K562 (cell line): ENCODE measurements around the gene ZSWIM8. TPM values are rescaled to one million over a fixed set of nuclear protein-coding genes. Genes with fewer than 3 reads are reported as not detected.

Experiments
- ATAC-seq: fragments of 200-7000 bp; cut with Tn5 transposase; 3 replicates; pipeline ENCODE4 v1.9.1; 2020; ENCODE audit warnings: moderate library complexity
- BruUV-seq: library from RNA; stranded (reverse); fragments of 400-500 nt; replicated peaks from 2 replicates; lab custom pipeline; 2021; lab: Mats Ljungman, UMichigan
- CTCF ChIA-PET: fragments of 300-600 bp; formaldehyde crosslinking; extraction: SDS; loops from one replicate; lab custom pipeline; 2021; ENCODE audit warnings: low intra/inter-chr PET ratio; lab: Yijun Ruan, JAX
- POLR2A ChIA-PET: fragments of 300-600, 350-650 bp; sonication (Branson Sonifier 250); formaldehyde crosslinking; extraction: SDS; loops from one replicate; lab custom pipeline; 2021; ENCODE audit warnings: antibody characterized with exemption, inconsistent platforms; lab: Yijun Ruan, JAX
- DNase-seq, 4 experiments: peaks; one replicate each; pipeline versions ENCODE4 v3.0.0 to v3.0.0-alpha.2; 2011 to 2018; ENCODE audit warnings: low spot score in 3 of 4, mixed read lengths in 3 of 4; ENCODE audit errors: extremely low read depth in 1 of 4
- FAIRE-seq: peaks from 2 replicates; lab custom pipeline; 2011; peaks lifted over from hg19 to GRCh38; lab: Jason Lieb, UNC
- H2AFZ ChIP-seq: 2 replicates; pipeline ENCODE4 v1.6.0; 2011; ENCODE audit warnings: low read depth, low read length, control low read depth, inconsistent platforms
- H3K27ac ChIP-seq: fragments of 200-600 bp; 3 replicates; pipeline ENCODE4 v1.8.0; 2011; ENCODE audit warnings: low read depth, mild to moderate bottlenecking, control low read depth, inconsistent platforms, low read length, moderate library complexity, mixed read lengths; ENCODE audit errors: extremely low read depth
- H3K27me3 ChIP-seq, 2 experiments: fragments of 300-600 bp in 1 of 2; 2 replicates in 1 of 2; 3 replicates in 1 of 2; pipeline versions ENCODE4 v1.6.0 to v1.8.0; 2011; ENCODE audit warnings: inconsistent platforms in 2 of 2, low read length in 2 of 2, mild to moderate bottlenecking in 1 of 2, mixed read lengths in 1 of 2, moderate library complexity in 1 of 2; ENCODE audit not compliant: control insufficient read depth in 2 of 2, insufficient read depth in 2 of 2
- H3K36me3 ChIP-seq: fragments of 300-600 bp; 3 replicates; pipeline ENCODE4 v1.8.0; 2011; ENCODE audit warnings: mild to moderate bottlenecking, low read length, inconsistent platforms; ENCODE audit not compliant: control insufficient read depth, insufficient read depth
- H3K4me1 ChIP-seq, 2 experiments: fragments of 200-600 bp in 1 of 2; replicated peaks in 1 of 2; 2 replicates in 1 of 2; 3 replicates in 1 of 2; pipeline versions ENCODE4 v1.5.1 to v1.8.0; 2011; ENCODE audit warnings: inconsistent platforms in 2 of 2, low read length in 2 of 2, mild to moderate bottlenecking in 1 of 2, mixed read lengths in 1 of 2, moderate library complexity in 1 of 2; ENCODE audit not compliant: control insufficient read depth in 2 of 2, insufficient read depth in 2 of 2
- H3K4me2 ChIP-seq: 2 replicates; pipeline ENCODE4 v1.6.1; 2011; ENCODE audit warnings: low read length, control low read depth, inconsistent platforms, mixed read lengths; ENCODE audit not compliant: insufficient read depth
- H3K4me3 ChIP-seq: fragments of 200-600 bp; sonication (generic), shearing (Covaris generic); 2 replicates; pipeline ENCODE4 v1.5.1; 2016; ENCODE audit warnings: control low read depth, inconsistent platforms
- H3K79me2 ChIP-seq: fragments of 200-600 bp; 3 replicates; pipeline ENCODE4 v1.8.0; 2011; ENCODE audit warnings: low read length, inconsistent platforms; ENCODE audit not compliant: control insufficient read depth, insufficient read depth
- H3K9ac ChIP-seq, 2 experiments: 2 replicates each; pipeline versions ENCODE4 v1.6.0 to v1.6.1; 2011; ENCODE audit warnings: low read depth in 2 of 2, low read length in 2 of 2, control low read depth in 1 of 2, inconsistent platforms in 1 of 2, mild to moderate bottlenecking in 1 of 2, mixed read lengths in 1 of 2; ENCODE audit not compliant: insufficient read depth in 1 of 2
- H3K9me1 ChIP-seq: one replicate; pipeline ENCODE4 v1.6.0; 2011; ENCODE audit warnings: inconsistent platforms, mild to moderate bottlenecking, low read length, moderate library complexity; ENCODE audit not compliant: control insufficient read depth, insufficient read depth
- H3K9me3 ChIP-seq: replicated peaks from 2 replicates; pipeline ENCODE4 v1.5.1; 2011; ENCODE audit warnings: low read depth, low read length, inconsistent platforms; ENCODE audit not compliant: control insufficient read depth, insufficient read depth
- H4K20me1 ChIP-seq: replicated peaks from 2 replicates; pipeline ENCODE4 v1.6.1; 2011; ENCODE audit warnings: low read length, inconsistent platforms, mixed read lengths; ENCODE audit not compliant: control insufficient read depth, insufficient read depth
- CAMTA2 ChIP-seq: fragments of 250-450 bp; sonication (Bioruptor Pico); conservative IDR thresholded peaks from 2 replicates; pipeline ENCODE4 v1.5.1; 2022
- DACH1 ChIP-seq: fragments of 450-650 bp; IDR thresholded peaks from 2 replicates; pipeline ENCODE4 v1.6.1; 2018; ENCODE audit not compliant: partially characterized antibody
- GATAD2A ChIP-seq: fragments of 450-650 bp; IDR thresholded peaks from 2 replicates; pipeline ENCODE4 v1.6.1; 2017
- GTF2E2 ChIP-seq: fragments of 200-800 bp; sonication (Bioruptor generic); IDR thresholded peaks from 2 replicates; pipeline ENCODE4 v1.6.1; 2016; ENCODE audit warnings: missing genetic modification characterization, missing compliant biosample characterization
- HCFC1 ChIP-seq: IDR thresholded peaks from 2 replicates; pipeline ENCODE4 v1.6.1; 2012; ENCODE audit warnings: low read depth, low read length, improper control_type of control experiment
- LCOR ChIP-seq: sonication (generic); formaldehyde crosslinking; IDR thresholded peaks from 2 replicates; pipeline ENCODE4 v1.8.0; 2022; ENCODE audit warnings: mild to moderate bottlenecking, missing genetic modification reagents
- MCM5 ChIP-seq: fragments of 450-650 bp; IDR thresholded peaks from 2 replicates; pipeline ENCODE4 v1.6.1; 2016; ENCODE audit warnings: low read depth
- NR2C1 ChIP-seq, 2 experiments: fragments of 450-650 bp; IDR thresholded peaks; 2 replicates each; pipeline ENCODE4 v1.6.1; 2017; ENCODE audit warnings: mild to moderate bottlenecking in 2 of 2, antibody characterized with exemption in 1 of 2, inconsistent platforms in 1 of 2, missing compliant biosample characterization in 1 of 2, missing genetic modification characterization in 1 of 2
- POLR2A ChIP-seq: fragments of 450-650 bp; conservative IDR thresholded peaks from 2 replicates; pipeline ENCODE4 v1.6.1; 2016
- POU5F1 ChIP-seq: fragments of 150-350 bp; IDR thresholded peaks from 2 replicates; pipeline ENCODE4 v1.6.1; 2014; ENCODE audit warnings: borderline replicate concordance, low read length, low read depth, mild to moderate bottlenecking; ENCODE audit not compliant: partially characterized antibody
- RB1 ChIP-seq: fragments of 450-650 bp; IDR thresholded peaks from 2 replicates; pipeline ENCODE4 v1.6.1; 2017; ENCODE audit warnings: low read depth, mild to moderate bottlenecking
- RNF2 ChIP-seq: sonication (generic); IDR thresholded peaks from 2 replicates; pipeline ENCODE4 v1.6.1; 2016
- SMARCC2 ChIP-seq: fragments of 450-650 bp; IDR thresholded peaks from 2 replicates; pipeline ENCODE4 v1.6.1; 2017; ENCODE audit warnings: antibody characterized with exemption, moderate library complexity, mild to moderate bottlenecking, low read depth
- SREBF1 ChIP-seq: fragments of 150-350 bp; IDR thresholded peaks from 2 replicates; pipeline ENCODE4 v1.6.1; 2014; ENCODE audit warnings: antibody characterized with exemption, low read depth, low read length, borderline replicate concordance
- TAF9B ChIP-seq: fragments of 450-650 bp; IDR thresholded peaks from 2 replicates; pipeline ENCODE4 v1.6.1; 2018; ENCODE audit warnings: mild to moderate bottlenecking; ENCODE audit not compliant: partially characterized antibody
- WHSC1 ChIP-seq: IDR thresholded peaks from one replicate; pipeline ENCODE4 v1.6.1; 2012; ENCODE audit warnings: low read length, control low read depth, inconsistent platforms
- XRCC5 ChIP-seq: fragments of 200-400 bp; formaldehyde crosslinking; IDR thresholded peaks from 2 replicates; pipeline ENCODE4 v1.6.1; 2017; ENCODE audit warnings: low read depth, mild to moderate bottlenecking, low read length
- ZBTB7A ChIP-seq: IDR thresholded peaks from 2 replicates; pipeline ENCODE4 v1.6.1; 2011; ENCODE audit warnings: low read depth, mild to moderate bottlenecking, low read length, moderate library complexity, borderline replicate concordance; ENCODE audit not compliant: control insufficient read depth
- ZFX ChIP-seq: sonication (generic); formaldehyde crosslinking; IDR thresholded peaks from 2 replicates; pipeline ENCODE4 v1.8.0; 2022; ENCODE audit warnings: mild to moderate bottlenecking, missing genetic modification reagents, moderate library complexity
- ZNF232 ChIP-seq: sonication (generic); formaldehyde crosslinking; IDR thresholded peaks from 2 replicates; pipeline ENCODE4 v1.8.0; 2022; ENCODE audit warnings: mild to moderate bottlenecking, missing genetic modification reagents
- ZNF408 ChIP-seq: fragments of 250-450 bp; sonication (Bioruptor Pico); IDR thresholded peaks from 2 replicates; pipeline ENCODE4 v1.4.0; 2020; ENCODE audit warnings: low read depth, mild to moderate bottlenecking, moderate library complexity
- ZNF75A ChIP-seq: fragments of 450-650 bp; formaldehyde crosslinking; IDR thresholded peaks from 2 replicates; pipeline ENCODE4 v1.4.0; 2020; ENCODE audit warnings: mild to moderate bottlenecking
- ZNF830 ChIP-seq: fragments of 250-450 bp; sonication (Bioruptor Pico); IDR thresholded peaks from 2 replicates; pipeline ENCODE4 v1.5.0; 2021; ENCODE audit warnings: mild to moderate bottlenecking
- WGBS: fragments of 100-300 bp; shearing (Covaris generic); methylation state at CpG from one replicate; pipeline ENCODE4 v1.1.6; 2016; ENCODE audit warnings: low coverage, mixed read lengths; ENCODE audit not compliant: insufficient coverage; ENCODE audit errors: missing lambda C conversion rate; 5-methylcytosine and 5-hydroxymethylcytosine counted together
- in situ Hi-C: fragments of 300-500 bp; cut with MboI; formaldehyde crosslinking; loops from 4 replicates; pipeline ENCODE4 v1.15.0; 2018; ENCODE audit warnings: inconsistent platforms, mixed read lengths
- intact Hi-C: fragments of 100-400 bp; cut with micrococcal nuclease; formaldehyde crosslinking; loops from 2 replicates; pipeline ENCODE4 v1.14.2; 2022
- polyA plus RNA-seq, 8 experiments: library from polyadenylated mRNA; depleted of rRNA in 4 of 8; stranded (reverse) in 5 of 8; unstranded in 3 of 8; fragments of >200 nt; fragmentation: Nextera tagmentation in 2 of 8; fragmentation: Illumina TruSeq in 1 of 8; extraction: Ambion mirVana in 2 of 8; extraction: Trizol in 1 of 8; gene quantifications; 2 replicates each; pipeline versions ENCODE4 v1.2.1 to v1.2.3, GENCODE V29; 2011 to 2014; ENCODE audit warnings: inconsistent platforms in 1 of 8, missing spikeins in 1 of 8
- total RNA-seq, 7 experiments: library from RNA; depleted of rRNA in 6 of 7; stranded (reverse); fragments of >200 nt in 6 of 7; fragmentation: Illumina TruSeq in 2 of 7; extraction: Trizol in 2 of 7; gene quantifications; 2 replicates each; pipeline versions ENCODE4 v1.2.1 to v1.2.3, GENCODE V29; 2011 to 2021; ENCODE audit warnings: low replicate concordance in 1 of 7
- TF ChIP-seq, protein P1 (sequence below): sonication (generic); formaldehyde crosslinking; IDR thresholded peaks from 2 replicates; pipeline ENCODE4 v1.8.0; 2022; ENCODE audit warnings: mild to moderate bottlenecking, missing genetic modification reagents

ZSWIM8 gene
- total and polyA plus RNA-seq, 9 of the 15 experiments (the other 6 are each of a cell fraction or from before 2014, with no cell fraction given), result 5.6 to 47.8 (median 26.7) TPM

DNA sequence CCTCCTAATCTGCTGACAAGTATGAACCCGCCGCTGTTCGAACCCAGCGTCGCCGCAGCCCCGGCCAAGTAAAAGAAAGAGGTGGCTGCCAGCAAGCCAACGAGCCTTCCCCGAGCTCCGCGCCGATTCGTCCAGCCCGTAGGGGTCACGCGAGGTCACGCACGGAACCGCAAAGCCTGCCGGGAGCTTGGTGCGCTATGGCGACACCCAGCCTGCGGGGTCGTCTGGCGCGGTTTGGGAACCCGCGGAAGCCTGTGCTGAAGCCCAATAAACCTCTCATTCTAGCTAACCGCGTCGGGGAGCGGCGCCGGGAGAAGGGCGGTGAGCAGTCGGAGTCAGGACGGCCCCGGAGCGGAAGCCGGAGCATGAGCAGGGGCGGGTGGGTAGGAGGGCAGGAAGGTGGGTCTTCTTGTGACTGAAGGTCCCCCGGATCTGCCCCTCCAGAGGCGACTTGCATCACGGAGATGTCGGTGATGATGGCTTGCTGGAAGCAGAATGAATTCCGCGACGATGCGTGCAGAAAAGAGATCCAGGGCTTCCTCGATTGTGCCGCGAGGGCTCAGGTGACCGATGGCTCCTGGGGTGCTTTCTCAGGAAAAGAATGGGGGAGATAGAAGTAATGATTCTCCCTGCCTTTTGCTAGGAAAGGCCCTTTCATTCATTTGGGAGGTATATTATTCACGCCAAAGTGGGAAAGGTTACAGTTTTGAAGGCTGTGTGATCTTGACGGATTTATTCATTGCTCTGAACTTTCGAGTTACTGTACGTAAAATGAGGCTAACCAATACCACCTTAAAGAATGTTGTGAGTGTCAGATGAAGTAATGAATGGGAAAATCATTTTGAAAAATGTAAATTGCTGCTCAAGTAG, 3.3 kb upstream of the ZSWIM8 start, which contains the start of gene CHCHD1:
Gene CHCHD1 (plus strand): TSS at position 170 of the 870 bp plus-strand sequence. CDS start 28 bp downstream, at position 198.
- no peaks in the 10 kb centered on the region for H3K9me1 ChIP-seq
- FAIRE-seq (peak; percentile 88), ATAC-seq (peak; percentile 82), DNase-seq (peak; percentile 88 to 98 (median 92))
- POLR2A ChIA-PET, result interaction anchor here (0.6 to 6.7 kb wide), 21 partner anchors 11 to 340 kb away, joined by 3 to 113 read pairs (median 4); a partner anchor contains a TSS
- WGBS, result under 1% methylated on average over 54 of the region's 57 CpGs
- peak within 1 kb of the TSS; percentile 81 for H3K4me3 ChIP-seq
- BruUV-seq, result no TSS peak
- H3K9me3 ChIP-seq, result no peaks in the 10 kb centered on the region
- intact Hi-C loops, result loop anchor here (10.0 kb wide), 1 partner anchor 323 kb away; no protein-coding TSS in a partner anchor
- peak within 1 kb of the TSS; percentile 92 for H3K27ac ChIP-seq
- H3K9ac ChIP-seq, result peak within 1 kb of the TSS; percentile 95 to 96
- H3K79me2 ChIP-seq, result peaks cover 86% of the 10 kb centered on the region
- in situ Hi-C loops, result no loop called here
- H3K27me3 ChIP-seq, result no peaks in the 10 kb centered on the region
- H2AFZ ChIP-seq, result peak within 1 kb of the TSS; percentile 94
- peak within 1 kb of the TSS; percentile 96 for H3K4me2 ChIP-seq
- H3K4me1 ChIP-seq, result peaks cover 17 to 34% of the 10 kb centered on the region in 2 experiments
- H4K20me1 ChIP-seq, result no peaks in the 10 kb centered on the region; the same call in 1 of the 2 replicates
- CTCF ChIA-PET, result no interaction called here
- H3K36me3 ChIP-seq, result peaks cover 39% of the 10 kb centered on the region
- TF ChIP-seq, protein P1, sequence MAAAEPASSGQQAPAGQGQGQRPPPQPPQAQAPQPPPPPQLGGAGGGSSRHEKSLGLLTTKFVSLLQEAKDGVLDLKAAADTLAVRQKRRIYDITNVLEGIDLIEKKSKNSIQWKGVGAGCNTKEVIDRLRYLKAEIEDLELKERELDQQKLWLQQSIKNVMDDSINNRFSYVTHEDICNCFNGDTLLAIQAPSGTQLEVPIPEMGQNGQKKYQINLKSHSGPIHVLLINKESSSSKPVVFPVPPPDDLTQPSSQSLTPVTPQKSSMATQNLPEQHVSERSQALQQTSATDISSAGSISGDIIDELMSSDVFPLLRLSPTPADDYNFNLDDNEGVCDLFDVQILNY, result 0 out of 2 replicates have a peak, but pooled peaks have one; percentile 70
- TF ChIP-seq CAMTA2 (CRISPR knock-in tag) (no peak), HCFC1 (peak; percentile 73), ZBTB7A (peak; percentile 95), ZNF408 (CRISPR knock-in tag) (no peak), RB1 (peak; percentile 59; the same call in 1 of the 2 replicates), MCM5 (no peak), SREBF1 (no peak), DACH1 (no peak), GTF2E2 (tag) (peak; percentile 61; the same call in 1 of the 2 replicates), RNF2 (peak; percentile 52), NR2C1 (IDR thresholded peaks at IDR 0.05) (peak; percentile 97), NR2C1 (tag; IDR thresholded peaks at IDR 0.05) (peak; percentile 99), TAF9B (peak; percentile 91), POLR2A (peak; percentile 97), ZNF830 (no peak), POU5F1 (no peak), GATAD2A (0 out of 2 replicates have a peak, but pooled peaks have one; percentile 10), LCOR (CRISPR knock-in tag) (peak; percentile 87; the same call in 1 of the 2 replicates), ZNF75A (CRISPR knock-in tag) (no peak), SMARCC2 (no peak), ZNF232 (peak; percentile 31; the same call in 1 of the 2 replicates), WHSC1 (no peak), XRCC5 (peak; percentile 57; the same call in 1 of the 2 replicates), ZFX (CRISPR knock-in tag) (peak; percentile 45; the same call in 1 of the 2 replicates)
